TTC549 (cell line): ENCODE measurements around the gene FUOM.
"Not testable (repeated sequence)": the region's sequence is repeated elsewhere in the genome, so short reads cannot be mapped to it uniquely, and the experiment has no call there.

ENCODE experiments used
- FAIRE-seq: peaks from 2 replicates; lab custom pipeline; 2012; peaks lifted over from hg19 to GRCh38; lab: Jason Lieb, UNC

Gene FUOM

DNA sequence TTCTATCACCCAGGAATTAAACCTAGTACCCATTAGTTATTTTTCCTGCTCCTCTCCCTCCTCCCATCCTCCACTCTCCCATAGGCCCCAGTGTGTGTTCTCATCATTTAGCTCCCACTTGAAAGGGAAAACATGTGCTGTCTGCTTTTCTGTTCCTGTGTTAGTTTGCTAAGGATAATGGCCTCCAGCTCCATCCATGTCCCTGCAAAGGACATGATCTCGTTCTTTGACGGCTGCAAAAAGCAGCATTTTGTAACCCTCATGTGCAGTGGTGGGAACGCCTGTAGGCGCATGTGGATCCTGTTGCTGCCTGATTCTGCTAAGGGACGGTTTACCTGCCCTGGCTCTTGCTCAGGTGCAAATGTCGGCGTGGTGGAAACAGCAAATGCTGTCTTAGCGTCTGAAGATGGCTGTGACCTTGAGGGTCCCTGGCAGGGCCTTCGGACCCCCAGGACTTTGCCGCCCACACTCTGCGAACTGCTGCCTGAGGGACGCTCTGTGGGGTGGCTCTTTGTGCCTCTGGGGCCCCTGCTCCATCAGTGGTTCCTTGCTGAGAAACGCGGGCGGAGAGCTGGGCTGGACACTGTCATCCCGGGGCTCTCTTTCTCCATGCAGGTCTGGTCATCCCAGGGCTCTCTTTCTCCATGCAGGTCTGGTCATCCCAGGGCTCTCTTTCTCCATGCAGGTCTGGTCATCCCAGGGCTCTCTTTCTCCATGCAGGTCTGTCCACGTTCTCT, 30.6 kb upstream of the FUOM start:
- no peak for FAIRE-seq

DNA sequence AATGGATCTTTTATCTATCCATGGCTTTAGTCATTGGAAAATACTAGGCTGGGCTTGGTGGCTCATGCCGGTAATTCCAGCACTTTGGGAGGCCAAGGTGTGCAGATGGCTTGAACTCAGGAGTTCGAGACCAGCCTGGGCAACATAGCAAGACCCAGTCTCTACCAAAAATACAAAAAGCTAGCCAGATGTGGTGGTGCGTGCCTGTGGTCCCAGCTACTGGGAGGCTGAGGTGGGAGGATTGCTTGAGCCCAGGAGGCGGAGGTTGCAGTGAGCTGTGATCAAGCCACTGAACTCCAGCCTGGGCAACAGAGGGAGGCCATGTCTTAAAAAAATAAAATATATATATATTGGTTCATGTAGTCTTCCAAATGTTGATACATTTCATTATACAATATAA, 29.1 kb upstream of the FUOM start:
- not testable (repeated sequence) for FAIRE-seq

DNA sequence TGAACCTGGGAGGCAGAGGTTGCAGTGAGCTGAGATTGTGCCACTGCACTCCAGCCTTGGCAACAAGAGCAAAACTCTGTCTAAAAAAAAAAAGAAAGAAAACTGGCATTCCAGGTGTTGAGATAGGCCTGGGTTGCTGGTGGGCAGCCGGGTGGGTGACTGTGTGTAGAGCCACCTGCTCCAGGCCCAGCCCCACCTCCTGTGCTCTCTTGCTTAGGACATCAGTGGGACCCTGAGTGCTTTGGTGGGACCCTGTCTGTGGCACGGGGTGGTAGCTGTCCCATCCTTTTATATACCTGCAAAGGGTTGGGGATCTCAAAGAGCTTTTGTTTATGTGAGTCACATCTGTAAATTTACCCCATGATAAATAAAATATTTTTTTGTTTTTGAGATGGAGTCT, 27.4 kb upstream of the FUOM start:
- FAIRE-seq = no peak

DNA sequence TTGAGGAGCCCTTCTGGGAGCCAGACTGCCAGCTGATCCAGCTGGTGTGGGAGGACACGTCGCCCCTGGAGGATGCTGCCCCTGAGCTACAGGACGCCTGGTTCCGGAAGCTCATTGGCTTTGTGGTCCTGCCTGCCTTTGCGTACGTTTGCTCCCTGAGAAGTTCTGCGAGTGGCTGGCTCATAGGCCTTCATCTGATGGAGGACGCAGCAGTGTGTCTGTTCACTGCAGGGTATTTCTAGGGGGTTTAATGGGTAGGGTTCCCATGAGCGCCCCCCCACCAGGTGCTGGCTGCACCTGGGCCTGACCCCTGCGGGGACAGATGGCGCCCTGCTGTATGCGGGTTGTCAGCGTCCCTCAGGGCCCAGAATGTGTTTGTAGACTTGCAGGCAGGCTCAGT, 26.3 kb upstream of the FUOM start:
- no peak for FAIRE-seq

DNA sequence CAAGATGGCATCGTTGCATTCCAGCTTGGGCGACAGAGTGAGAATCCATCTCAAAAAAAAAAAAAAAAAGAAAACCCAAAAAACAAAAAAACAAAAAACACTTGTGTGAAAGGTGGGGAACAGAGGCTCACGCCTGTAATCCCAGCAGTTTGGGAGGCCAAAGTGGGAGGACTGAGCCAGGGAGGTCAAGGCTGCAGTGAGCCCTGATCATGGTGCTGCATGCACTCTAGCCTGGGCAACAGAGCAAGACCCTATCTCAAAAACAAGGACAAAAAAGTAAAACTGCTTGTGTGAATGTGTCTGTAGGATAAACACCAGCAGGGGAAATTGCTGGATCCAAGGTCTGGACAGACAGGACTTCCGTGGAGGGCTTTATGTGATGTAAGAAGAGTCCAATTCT, 25.7 kb upstream of the FUOM start:
- no peak for FAIRE-seq

DNA sequence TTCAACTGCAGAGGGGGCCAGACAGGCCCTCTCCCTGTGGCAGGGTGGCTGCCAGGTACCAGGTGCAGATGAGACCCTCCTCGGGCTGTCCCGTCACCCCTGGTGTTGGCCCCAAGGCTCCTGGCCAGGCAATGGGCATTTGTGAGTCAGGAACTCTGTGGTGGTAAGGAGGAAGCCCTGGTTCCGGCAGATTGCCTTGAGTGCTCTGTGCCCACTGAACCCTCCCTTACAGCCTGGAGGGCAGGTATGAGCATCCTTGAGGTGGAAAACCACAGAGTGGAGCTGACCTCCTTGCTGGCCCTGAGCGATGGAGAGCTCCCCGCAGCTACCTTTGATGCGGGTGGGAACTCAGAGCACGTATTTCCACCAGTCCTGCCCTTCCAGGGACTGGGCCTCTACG, 23.2 kb upstream of the FUOM start:
- no peak for FAIRE-seq

DNA sequence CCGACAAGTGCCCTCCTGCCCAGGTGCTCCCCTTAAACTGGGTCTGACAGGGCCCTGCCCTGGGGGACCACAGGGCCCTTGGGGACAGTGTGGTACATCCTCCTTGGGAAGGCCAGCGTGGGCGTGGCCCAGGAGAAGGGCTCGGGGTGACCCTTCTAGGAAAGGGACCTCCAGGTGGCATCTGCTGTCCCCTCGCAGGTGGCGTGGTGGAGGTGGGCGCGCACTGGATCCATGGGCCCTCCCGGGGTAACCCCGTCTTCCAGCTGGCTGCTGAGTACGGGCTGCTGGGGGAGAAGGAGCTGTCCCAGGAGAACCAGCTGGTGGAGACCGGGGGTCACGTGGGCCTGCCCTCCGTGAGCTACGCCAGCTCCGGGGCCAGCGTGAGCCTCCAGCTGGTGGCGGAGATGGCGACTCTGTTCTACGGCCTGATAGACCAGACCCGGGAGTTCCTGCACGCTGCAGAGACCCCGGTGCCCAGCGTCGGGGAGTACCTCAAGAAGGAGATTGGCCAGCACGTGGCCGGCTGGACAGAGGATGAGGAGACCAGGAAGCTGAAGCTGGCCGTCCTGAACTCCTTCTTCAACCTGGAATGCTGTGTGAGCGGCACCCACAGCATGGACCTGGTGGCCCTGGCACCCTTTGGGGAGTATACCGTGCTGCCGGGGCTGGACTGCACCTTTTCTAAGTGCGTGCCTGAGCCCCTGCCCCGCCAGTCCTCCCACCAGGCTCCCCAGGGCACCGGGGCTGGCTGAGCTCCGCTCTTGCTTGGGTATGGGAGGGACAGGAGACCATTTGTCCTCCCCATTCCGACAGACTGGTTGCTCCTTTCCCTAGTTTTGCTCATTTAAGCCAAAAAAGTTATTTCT, 22.2 kb upstream of the FUOM start:
- no peak for FAIRE-seq

DNA sequence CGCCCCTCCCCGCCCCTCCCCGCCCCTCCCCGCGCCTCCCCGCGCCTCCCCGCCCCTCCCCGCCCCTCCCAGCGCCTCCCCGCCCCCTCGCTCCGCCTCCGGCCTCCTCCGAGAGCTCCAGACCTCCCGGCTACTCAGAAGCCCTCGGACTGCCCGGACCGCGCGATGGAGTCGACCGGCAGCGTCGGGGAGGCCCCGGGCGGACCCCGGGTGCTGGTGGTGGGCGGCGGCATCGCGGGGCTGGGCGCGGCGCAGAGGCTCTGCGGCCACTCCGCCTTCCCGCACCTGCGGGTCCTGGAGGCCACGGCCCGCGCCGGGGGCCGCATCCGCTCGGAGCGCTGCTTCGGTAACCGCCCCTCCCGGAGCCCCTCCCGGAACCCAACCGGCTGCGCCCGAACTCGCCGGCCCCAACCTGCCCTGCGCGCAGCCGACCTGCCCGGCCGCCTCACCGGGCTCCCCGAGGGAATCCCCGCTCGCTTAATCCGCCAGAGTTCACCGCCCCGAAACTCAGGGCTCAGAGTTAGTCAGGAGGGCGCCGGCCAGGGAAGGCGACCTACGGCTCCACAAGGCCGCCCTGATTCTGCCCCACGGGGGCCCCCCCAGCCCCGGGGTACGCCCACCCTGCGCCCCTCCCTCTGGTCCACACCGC, 21.5 kb upstream of the FUOM start, which contains the start of gene PAOX:
TSS of gene PAOX (plus strand) at position 111 of the 649 bp plus-strand sequence. CDS start at position 166, 55 bp downstream.
- no peak for FAIRE-seq

DNA sequence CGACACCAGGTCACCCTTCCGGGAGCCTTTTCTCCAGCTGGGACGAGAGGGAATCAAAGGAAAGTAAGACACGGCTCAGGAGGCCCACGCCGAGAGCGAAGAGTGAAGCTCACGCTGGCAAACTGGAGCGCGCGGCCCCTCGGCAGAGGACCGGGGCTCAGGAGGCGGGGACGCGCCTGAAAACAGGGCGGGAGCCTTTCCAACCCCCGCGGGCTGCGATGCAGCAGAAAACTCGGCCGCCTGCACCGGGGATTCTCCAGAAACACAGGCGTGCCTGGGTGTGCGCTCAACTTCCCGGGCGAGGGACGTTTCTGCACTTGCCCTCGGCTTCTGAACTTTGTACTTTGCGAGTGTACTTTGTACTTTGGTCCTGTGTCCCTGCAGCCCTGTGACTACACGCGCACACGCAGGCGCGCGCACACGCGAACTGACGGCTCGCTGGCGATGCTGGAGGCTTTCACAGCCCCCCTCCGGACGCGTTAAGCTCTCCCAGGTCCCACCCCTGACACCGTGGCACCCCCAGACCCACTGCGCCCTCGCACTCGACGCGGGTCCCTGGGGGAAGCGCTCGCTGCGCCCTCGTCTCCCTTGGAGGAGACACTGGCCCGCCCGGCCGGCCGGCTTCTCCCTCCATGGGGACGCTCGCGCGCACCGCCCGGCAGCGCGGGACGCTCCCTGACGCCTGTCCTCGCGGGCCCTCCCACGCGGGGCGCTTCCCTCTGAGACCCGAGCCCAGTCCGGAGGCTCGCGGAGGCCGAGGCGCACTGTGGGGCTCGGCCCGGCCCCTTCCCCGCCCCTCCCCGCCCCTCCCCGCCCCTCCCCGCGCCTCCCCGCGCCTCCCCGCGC, 20.7 kb upstream of the FUOM start:
- FAIRE-seq = no peak

DNA sequence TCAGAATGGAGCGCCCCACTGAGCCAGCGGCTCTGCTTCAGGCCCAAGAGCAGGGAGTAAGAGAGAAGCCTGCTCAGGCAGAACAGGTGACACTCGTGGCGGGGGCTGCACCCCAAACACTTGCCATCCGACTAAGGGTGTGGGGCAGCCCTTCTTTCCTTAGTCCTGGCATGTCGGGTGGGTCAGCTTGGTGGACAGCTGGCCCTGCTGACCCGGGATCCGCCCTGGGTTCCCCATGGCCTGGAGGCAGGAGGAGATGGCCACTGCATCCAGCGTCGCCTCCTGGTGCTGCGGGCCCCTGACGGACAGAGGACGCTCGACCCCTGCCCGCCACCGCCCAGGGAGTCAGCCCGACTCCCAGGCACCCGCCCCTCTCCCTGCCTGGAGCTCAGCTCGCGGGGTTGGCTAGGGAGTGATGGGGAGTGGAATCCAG, 20.0 kb upstream of the FUOM start:
- FAIRE-seq = no peak

DNA sequence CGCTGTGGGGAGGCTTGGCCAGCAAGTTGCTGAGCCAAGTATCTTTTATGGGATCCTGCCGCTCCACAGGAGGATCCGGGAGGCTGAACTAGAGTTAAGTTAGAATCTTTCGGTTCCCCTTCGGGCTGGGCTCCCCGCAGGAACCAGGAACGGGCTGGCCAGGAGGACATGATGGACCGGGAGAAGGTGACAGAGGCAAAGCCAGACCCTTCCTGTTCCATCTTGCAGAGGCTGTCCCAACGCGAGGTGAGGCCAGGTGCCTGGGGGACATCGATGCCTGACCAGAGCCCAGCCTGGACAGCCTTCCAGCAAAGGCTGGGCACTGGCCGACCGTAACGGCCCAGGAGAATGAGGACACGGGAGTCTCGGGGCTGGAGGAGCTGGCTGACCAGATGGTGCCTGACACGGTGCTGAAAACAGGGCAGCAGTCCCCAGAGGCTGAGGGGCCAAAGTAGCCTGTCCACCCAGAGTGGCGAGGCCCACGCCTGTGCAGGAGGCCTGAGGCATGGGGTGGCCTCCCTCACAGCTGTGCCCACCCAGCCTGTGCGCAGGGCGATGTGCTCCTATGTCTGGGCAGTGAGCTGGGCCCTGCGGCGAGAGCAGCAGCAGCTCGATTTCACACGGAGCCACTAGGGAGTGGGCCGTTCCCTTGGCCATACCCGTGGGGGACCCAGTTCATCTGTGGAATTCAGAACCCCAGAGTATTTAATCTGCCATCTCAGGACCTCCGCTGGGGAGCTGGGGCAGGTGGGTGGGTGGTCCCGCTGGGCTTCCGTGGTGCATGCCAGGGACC, 19.4 kb upstream of the FUOM start:
- no peak for FAIRE-seq

DNA sequence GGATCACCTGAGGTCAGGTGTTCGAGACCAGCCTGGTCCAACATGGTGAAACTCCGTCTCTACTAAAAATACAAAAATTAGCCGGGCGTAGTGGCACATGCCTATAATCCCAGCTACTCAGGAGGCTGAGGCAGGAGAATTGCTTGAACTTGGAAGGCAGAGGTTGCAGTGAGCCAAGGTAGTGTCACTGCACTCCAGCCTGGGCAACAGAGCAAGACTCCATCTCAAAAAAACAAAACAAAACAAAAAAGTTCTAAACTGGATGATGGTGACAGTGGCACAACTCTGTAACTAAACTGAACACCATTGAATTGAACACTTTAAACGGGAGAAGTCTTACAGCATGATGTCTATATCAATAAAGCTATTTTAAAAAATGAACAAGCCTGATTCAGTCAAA, 18.4 kb upstream of the FUOM start:
- not testable (repeated sequence) for FAIRE-seq

DNA sequence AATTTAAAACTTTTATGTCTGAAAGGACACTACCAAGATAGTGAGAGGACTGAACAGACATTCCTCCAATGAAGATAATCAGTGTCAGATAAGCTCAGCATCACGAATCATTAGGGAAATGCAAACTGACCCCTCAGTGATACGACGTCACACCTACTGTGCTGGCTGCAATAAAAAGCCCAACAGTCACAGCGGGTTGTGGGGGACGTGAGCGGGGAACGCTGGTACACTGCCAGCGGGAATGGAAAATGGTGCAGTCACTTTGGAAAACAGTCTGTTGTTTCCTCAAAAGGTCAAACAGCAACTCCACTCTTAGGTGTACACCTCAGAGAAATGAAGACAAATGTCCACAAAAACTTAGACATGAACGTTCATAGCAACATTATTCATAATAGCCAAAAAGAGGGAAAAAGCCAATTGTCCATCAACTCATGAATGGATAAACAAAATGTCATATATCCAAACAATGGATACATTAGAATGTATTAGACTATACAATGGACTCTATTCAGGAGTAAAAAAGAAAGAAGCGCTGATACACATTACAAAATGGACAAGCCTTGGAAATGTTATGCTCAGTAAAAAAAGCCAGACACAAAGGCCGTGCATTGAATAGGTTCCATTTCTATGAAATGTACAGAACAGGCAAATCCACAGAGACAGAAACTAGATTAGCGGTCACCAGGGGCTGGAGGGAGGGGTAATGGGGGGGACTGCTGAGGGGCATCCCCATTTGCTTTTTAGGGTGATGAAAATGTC, 17.7 kb upstream of the FUOM start:
- no peak for FAIRE-seq

DNA sequence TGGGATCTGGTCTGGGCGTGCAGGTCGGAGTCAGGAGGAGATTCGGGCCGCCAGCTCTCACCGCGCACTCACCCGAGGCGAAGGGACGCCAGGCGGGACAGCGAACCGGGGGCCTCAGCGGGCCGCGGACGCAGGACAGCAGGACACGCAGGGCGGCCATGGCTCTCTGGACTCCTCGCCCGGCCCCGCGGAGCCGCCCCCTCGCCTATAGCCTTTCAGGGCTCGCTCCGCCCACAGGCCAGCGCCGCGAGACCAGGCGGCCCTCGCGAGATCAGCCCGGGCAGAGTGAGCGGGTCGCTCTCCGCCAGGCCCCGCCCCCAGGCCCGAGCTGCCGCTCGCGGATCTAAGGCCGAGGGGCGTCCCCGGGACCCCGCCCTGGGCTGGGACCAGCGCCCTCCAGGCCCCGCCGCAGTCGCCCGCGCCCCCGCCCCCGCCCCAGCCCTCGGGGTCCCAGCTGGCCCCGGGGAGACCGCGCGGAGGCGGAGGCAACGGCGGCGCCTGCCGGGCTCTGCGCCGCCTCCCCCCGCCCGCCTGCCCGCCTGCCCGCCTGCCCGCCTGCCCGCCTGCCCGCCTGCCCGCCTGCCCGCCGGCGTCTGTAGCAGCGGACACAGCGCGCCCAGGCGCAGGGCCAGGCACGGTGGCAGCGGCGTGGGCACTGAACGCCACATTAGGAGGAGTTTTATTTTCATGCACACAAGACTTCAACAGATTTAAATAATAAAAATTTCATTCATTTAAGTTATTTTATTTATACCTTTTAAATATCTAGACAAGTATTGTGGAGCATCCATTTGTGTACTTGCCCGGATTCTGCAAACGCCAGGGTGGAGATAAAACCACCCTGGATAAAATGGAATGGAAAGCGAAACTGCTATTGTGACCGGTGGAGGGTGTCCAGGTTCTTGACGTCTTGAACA, 15.6 kb upstream of the FUOM start, which contains the start of gene ECHS1:
TSS of gene ECHS1 (minus strand) at position 181 of the 917 bp plus-strand sequence. CDS start at position 160, 21 bp downstream.
- no peak for FAIRE-seq

DNA sequence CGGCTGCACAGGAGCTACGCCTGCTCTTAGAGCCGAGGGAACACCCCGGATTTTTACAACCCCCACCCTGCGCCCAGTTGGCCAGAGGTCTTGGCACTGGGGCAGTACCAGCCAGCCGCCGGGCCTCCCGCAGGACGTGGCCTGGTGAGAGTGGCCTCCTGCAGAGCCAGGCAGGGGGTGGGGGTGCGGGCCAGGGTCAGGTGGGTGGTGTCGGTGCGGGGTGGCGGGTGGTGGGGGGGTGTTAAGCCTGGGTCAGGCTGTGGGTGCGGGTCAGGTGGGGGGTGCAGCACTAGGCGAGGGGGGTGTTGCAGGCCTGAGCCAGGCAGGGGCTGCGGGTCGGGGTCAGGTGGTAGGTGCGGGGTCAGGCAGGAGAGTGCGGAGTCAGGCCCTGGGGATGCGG, 14.7 kb upstream of the FUOM start:
- FAIRE-seq = no peak

DNA sequence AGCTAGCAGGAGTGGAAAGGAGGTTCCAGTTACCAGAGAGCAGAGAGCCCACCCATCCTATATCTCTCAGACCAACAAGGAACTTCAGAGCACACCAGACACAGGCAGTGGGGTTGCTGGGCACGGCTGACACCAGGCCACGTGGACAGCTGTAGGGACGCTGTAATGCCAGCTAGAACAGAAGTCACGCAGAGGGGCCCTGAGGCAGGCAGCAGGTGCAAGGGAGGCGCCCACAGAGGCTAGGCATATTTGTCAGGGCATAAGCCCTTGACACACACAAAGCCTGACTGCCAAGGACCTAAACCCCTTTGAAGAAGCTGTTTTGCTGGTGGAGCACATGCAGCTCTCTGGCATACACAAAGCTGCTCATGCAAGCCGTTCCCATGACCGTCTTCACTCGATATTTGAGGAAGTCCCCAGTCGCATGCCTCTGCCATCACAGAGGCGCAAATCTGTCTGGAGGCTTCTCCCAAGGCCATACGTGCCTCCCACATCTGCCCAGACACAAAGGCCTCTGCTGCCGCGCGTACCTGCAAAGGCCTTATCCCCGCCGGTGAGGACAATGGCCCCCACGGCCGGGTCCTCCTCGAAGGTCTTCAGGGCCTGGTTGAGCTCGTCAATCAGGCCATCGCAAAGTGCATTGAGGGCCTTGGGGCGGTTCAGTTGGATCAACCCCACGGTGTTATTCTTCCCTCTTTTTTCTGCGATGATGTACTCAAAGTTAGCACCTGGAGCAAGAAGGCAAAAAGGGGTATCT, 12.4 kb upstream of the FUOM start:
- no peak for FAIRE-seq

DNA sequence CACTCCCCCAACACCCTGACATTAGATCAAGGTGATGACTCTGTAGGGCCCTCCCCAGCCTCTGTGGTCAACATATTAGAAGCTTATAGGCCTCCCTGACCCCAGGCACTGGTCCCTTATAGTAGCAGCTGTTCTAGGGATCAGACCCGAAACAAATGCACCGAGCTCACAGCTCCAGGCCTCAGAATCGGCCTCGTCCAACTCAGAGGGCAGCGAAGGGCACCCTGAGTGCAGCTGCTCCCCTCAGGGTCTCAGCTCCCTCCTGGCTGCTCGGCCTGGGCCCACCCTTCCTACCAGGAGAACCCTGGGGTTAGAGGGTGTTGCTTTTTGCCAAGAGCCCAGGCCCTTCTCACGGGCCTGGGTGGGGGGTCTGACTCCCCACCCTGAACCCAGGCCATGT, 10.3 kb upstream of the FUOM start:
- FAIRE-seq = no peak

DNA sequence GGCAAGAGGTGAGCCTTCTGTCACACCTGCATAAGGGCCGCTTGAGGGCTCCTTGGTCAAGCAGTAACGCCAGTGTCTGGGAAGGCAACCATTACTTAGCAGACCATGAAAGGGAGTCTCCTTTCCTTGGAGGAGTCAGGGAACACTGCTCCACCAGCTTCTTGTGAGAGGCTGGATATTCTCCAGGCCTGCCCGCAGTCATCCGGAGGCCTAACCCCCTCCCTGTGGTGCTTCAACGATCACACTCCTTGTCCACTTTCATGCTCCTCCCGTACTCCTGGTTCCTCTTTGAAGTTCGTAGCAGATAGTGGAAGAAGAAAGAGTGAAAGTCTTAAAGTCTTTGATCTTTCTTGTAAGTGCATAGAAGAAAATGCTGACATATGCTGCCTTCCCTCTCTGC, 9.6 kb upstream of the FUOM start:
- FAIRE-seq = not testable (repeated sequence)
